HepG2 (cell line): Measurements from ENCODE around the gene CDAN1. TPM values are rescaled to one million over a fixed set of nuclear protein-coding genes. Genes with fewer than 3 reads are reported as not detected.
A peak's percentile ranks its signal among the peaks of the same experiment; 100 is the strongest.

ENCODE experiments used
- AHR ChIP-seq: IDR thresholded peaks from 2 replicates; pipeline ENCODE4 v1.6.1; 2018; ENCODE audit warnings: missing genetic modification reagents, missing compliant biosample characterization
- DMTF1 ChIP-seq: sonication (generic); formaldehyde crosslinking; IDR thresholded peaks from 2 replicates; pipeline ENCODE4 v1.4.0; 2020; ENCODE audit warnings: mild to moderate bottlenecking, missing genetic modification reagents
- ELF4 ChIP-seq: sonication (generic); formaldehyde crosslinking; IDR thresholded peaks from 2 replicates; pipeline ENCODE4 v1.5.0; 2020; ENCODE audit warnings: missing genetic modification reagents, mild to moderate bottlenecking, moderate library complexity, borderline replicate concordance
- ERF ChIP-seq: IDR thresholded peaks from 2 replicates; pipeline ENCODE4 v1.6.1; 2018; ENCODE audit warnings: missing biosample characterization, missing genetic modification reagents
- FOXC1 ChIP-seq: sonication (generic); formaldehyde crosslinking; IDR thresholded peaks from 2 replicates; pipeline ENCODE4 v1.8.0; 2022; ENCODE audit warnings: mild to moderate bottlenecking, missing genetic modification reagents, borderline replicate concordance
- FOXK1 ChIP-seq: sonication (generic); formaldehyde crosslinking; IDR thresholded peaks from 2 replicates; pipeline ENCODE4 v1.4.0; 2020; ENCODE audit warnings: low read depth, missing genetic modification reagents, borderline replicate concordance
- FOXK2 ChIP-seq: fragments of 450-650 bp; IDR thresholded peaks from 2 replicates; pipeline ENCODE4 v1.6.1; 2016
- NPAS2 ChIP-seq: sonication (generic); formaldehyde crosslinking; IDR thresholded peaks from 2 replicates; pipeline ENCODE4 v1.8.0; 2022; ENCODE audit warnings: mild to moderate bottlenecking, missing genetic modification reagents, borderline replicate concordance
- NR1H2 ChIP-seq: sonication (generic); formaldehyde crosslinking; IDR thresholded peaks from 2 replicates; pipeline ENCODE4 v1.8.1; 2022; ENCODE audit warnings: low read depth, missing genetic modification reagents, borderline replicate concordance
- SMARCC2 ChIP-seq: fragments of 450-650 bp; IDR thresholded peaks from 2 replicates; pipeline ENCODE4 v1.6.1; 2017; ENCODE audit warnings: antibody characterized with exemption, mild to moderate bottlenecking
- SNAPC2 ChIP-seq: sonication (generic); formaldehyde crosslinking; IDR thresholded peaks from 2 replicates; pipeline ENCODE4 v1.8.1; 2022; ENCODE audit warnings: mild to moderate bottlenecking, missing genetic modification reagents
- SYNCRIP ChIP-seq: fragments of 200-400 bp; formaldehyde crosslinking; IDR thresholded peaks from 2 replicates; pipeline ENCODE4 v1.6.1; 2018; ENCODE audit warnings: mild to moderate bottlenecking, low read depth, low read length; ENCODE audit not compliant: insufficient read depth
- TEF ChIP-seq: sonication (generic); formaldehyde crosslinking; IDR thresholded peaks from 2 replicates; pipeline ENCODE4 v1.5.0; 2020; ENCODE audit warnings: missing genetic modification reagents
- TFDP1 ChIP-seq: IDR thresholded peaks from 2 replicates; pipeline ENCODE4 v1.6.1; 2016; ENCODE audit warnings: missing compliant biosample characterization, missing genetic modification reagents, borderline replicate concordance
- ZNF143 ChIP-seq: sonication (generic); formaldehyde crosslinking; IDR thresholded peaks from 2 replicates; pipeline ENCODE4 v1.4.0; 2020; ENCODE audit warnings: missing genetic modification reagents
- ZNF3 ChIP-seq: IDR thresholded peaks from 2 replicates; pipeline ENCODE4 v1.7.0; 2017; ENCODE audit warnings: inconsistent platforms
- ZNF329 ChIP-seq: sonication (generic); formaldehyde crosslinking; IDR thresholded peaks from 2 replicates; pipeline ENCODE4 v1.9.0; 2021; ENCODE audit warnings: low read depth, mild to moderate bottlenecking, missing genetic modification reagents
- ZNF335 ChIP-seq: sonication (generic); formaldehyde crosslinking; IDR thresholded peaks from 2 replicates; pipeline ENCODE4 v1.4.0; 2020; ENCODE audit warnings: missing genetic modification reagents
- ZNF75D ChIP-seq: sonication (generic); formaldehyde crosslinking; IDR thresholded peaks from 2 replicates; pipeline ENCODE4 v1.8.1; 2023; ENCODE audit warnings: missing genetic modification reagents, mild to moderate bottlenecking, borderline replicate concordance
- ZNF777 ChIP-seq: sonication (generic); formaldehyde crosslinking; IDR thresholded peaks from 2 replicates; pipeline ENCODE4 v1.4.0; 2020; ENCODE audit warnings: missing genetic modification reagents
- polyA plus RNA-seq, 8 experiments: library from polyadenylated mRNA; depleted of rRNA in 3 of 8; stranded (reverse) in 7 of 8; unstranded in 1 of 8; fragments of >200 nt; fragmentation: Illumina TruSeq in 4 of 8; extraction: Trizol in 4 of 8; gene quantifications; 2 replicates each; pipeline versions ENCODE4 v1.2.1 to v1.2.3, GENCODE V29; 2011 to 2016; ENCODE audit warnings: low read depth in 4 of 8, missing spikeins in 1 of 8, mixed read lengths in 1 of 8; ENCODE audit not compliant: insufficient read depth in 1 of 8
- total RNA-seq, 5 experiments: library from RNA; depleted of rRNA; stranded (reverse); fragments of >200 nt; fragmentation: Illumina TruSeq; extraction: Trizol; gene quantifications; 2 replicates each; pipeline ENCODE4 v1.2.3, GENCODE V29; 2016; ENCODE audit warnings: low read depth in 1 of 5
- TF ChIP-seq, protein P1 (sequence below): sonication (generic); formaldehyde crosslinking; IDR thresholded peaks from 2 replicates; pipeline ENCODE4 v1.4.0; 2020; ENCODE audit warnings: missing genetic modification reagents
- TF ChIP-seq, protein P2 (sequence below): sonication (generic); formaldehyde crosslinking; IDR thresholded peaks from 2 replicates; pipeline ENCODE4 v1.5.1; 2020; ENCODE audit warnings: mild to moderate bottlenecking, missing genetic modification reagents

The CDAN1 gene
- total and polyA plus RNA-seq, 2 of the 13 experiments (the other 11 are each of a cell fraction or from before 2014, with no cell fraction given): 5.0 to 16.1 TPM

GRCh38 chr15:42736793-42737528, at the start of gene CDAN1 (continued):
- TF ChIP-seq, protein P1, sequence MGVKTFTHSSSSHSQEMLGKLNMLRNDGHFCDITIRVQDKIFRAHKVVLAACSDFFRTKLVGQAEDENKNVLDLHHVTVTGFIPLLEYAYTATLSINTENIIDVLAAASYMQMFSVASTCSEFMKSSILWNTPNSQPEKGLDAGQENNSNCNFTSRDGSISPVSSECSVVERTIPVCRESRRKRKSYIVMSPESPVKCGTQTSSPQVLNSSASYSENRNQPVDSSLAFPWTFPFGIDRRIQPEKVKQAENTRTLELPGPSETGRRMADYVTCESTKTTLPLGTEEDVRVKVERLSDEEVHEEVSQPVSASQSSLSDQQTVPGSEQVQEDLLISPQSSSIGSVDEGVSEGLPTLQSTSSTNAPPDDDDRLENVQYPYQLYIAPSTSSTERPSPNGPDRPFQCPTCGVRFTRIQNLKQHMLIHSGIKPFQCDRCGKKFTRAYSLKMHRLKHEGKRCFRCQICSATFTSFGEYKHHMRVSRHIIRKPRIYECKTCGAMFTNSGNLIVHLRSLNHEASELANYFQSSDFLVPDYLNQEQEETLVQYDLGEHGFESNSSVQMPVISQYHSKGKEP: no peak
- peak; percentile 70 for TF ChIP-seq ZNF777 (CRISPR knock-in tag)
- no peak; the same call in 1 of the 2 replicates for TF ChIP-seq AHR (CRISPR knock-in tag)
- no peak for TF ChIP-seq SNAPC2
- no peak for TF ChIP-seq TEF
- no peak for TF ChIP-seq ELF4 (CRISPR knock-in tag)
- TF ChIP-seq FOXK1 (CRISPR knock-in tag): no peak
- no peak for TF ChIP-seq ZNF3 (CRISPR knock-in tag)
- no peak for TF ChIP-seq ZNF329
- no peak for TF ChIP-seq FOXK2
- no peak for TF ChIP-seq TFDP1 (CRISPR knock-in tag)
- TF ChIP-seq SYNCRIP: no peak
- TF ChIP-seq, protein P2, sequence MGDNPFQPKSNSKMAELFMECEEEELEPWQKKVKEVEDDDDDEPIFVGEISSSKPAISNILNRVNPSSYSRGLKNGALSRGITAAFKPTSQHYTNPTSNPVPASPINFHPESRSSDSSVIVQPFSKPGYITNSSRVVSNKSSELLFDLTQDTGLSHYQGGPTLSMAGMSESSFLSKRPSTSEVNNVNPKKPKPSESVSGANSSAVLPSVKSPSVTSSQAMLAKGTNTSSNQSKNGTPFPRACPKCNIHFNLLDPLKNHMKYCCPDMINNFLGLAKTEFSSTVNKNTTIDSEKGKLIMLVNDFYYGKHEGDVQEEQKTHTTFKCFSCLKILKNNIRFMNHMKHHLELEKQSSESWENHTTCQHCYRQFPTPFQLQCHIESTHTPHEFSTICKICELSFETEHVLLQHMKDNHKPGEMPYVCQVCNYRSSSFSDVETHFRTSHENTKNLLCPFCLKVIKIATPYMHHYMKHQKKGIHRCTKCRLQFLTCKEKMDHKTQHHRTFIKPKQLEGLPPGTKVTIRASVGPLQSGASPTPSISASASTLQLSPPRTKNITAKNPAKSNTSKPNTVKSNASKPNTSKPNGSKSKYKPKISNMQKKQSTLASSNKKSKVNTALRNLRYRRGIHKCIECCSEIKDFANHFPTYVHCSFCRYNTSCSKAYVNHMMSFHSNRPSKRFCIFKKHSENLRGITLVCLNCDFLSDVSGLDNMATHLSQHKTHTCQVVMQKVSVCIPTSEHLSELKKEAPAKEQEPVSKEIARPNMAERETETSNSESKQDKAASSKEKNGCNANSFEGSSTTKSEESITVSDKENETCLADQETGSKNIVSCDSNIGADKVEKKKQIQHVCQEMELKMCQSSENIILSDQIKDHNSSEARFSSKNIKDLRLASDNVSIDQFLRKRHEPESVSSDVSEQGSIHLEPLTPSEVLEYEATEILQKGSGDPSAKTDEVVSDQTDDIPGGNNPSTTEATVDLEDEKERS (CRISPR knock-in tag): no peak
- TF ChIP-seq ERF: peak; percentile 23; the same call in 1 of the 2 replicates
- TF ChIP-seq DMTF1 (CRISPR knock-in tag): no peak
- no peak for TF ChIP-seq ZNF75D (CRISPR knock-in tag)
- no peak for TF ChIP-seq SMARCC2
- TF ChIP-seq NR1H2 (CRISPR knock-in tag): no peak
- no peak for TF ChIP-seq FOXC1 (CRISPR knock-in tag)
- TF ChIP-seq ZNF143 (CRISPR knock-in tag): no peak
- no peak for TF ChIP-seq NPAS2 (CRISPR knock-in tag)
- no peak for TF ChIP-seq ZNF335 (CRISPR knock-in tag)
